GF-D8 (cell line): Measurements from ENCODE around the gene RAB26.

Experiments
- DNase-seq: peaks from one replicate; lab custom pipeline; 2025; lab: John Stamatoyannopoulos, UW

Gene RAB26

GRCh38 chr16:2159175-2159838, 10.9 kb downstream of the RAB26 start:
- DNase-seq: no peak

- DNase-seq: no peak
These were observed 12.6 kb downstream of the RAB26 start for GRCh38 chr16:2160915-2161551.

- no peak for DNase-seq
These were observed 13.5 kb downstream of the RAB26 start for GRCh38 chr16:2161911-2162310.

- DNase-seq: no peak
These were observed 14.3 kb downstream of the RAB26 start for GRCh38 chr16:2162676-2163118.

- no peak for DNase-seq
These were observed 14.9 kb downstream of the RAB26 start for GRCh38 chr16:2163211-2163881.

GRCh38 chr16:2165861-2166260, 17.4 kb downstream of the RAB26 start:
- DNase-seq: no peak

GRCh38 chr16:2166263-2167067, 18.0 kb downstream of the RAB26 start:
- no peak for DNase-seq

GRCh38 chr16:2167068-2167638, 18.7 kb downstream of the RAB26 start:
- no peak for DNase-seq

GRCh38 chr16:2170080-2170479, 21.7 kb downstream of the RAB26 start:
- DNase-seq: no peak

- DNase-seq: no peak
These were observed 22.4 kb downstream of the RAB26 start for GRCh38 chr16:2170587-2171435.

- DNase-seq: no peak
These were observed 23.3 kb downstream of the RAB26 start for GRCh38 chr16:2171601-2172178.

GRCh38 chr16:2172688-2173335, 24.4 kb downstream of the RAB26 start:
- no peak for DNase-seq

GRCh38 chr16:2173366-2173765, 24.9 kb downstream of the RAB26 start:
- no peak for DNase-seq

GRCh38 chr16:2173916-2174315, 25.5 kb downstream of the RAB26 start:
- DNase-seq: no peak

- no peak for DNase-seq
These were observed 26.1 kb downstream of the RAB26 start for GRCh38 chr16:2174396-2175131.

- no peak for DNase-seq
These were observed 27.0 kb downstream of the RAB26 start for GRCh38 chr16:2175454-2175853.

GRCh38 chr16:2176047-2176446, 27.6 kb downstream of the RAB26 start:
- DNase-seq: no peak

GRCh38 chr16:2177101-2177500, 28.7 kb downstream of the RAB26 start:
- DNase-seq: no peak

- no peak for DNase-seq
These were observed 29.1 kb downstream of the RAB26 start for GRCh38 chr16:2177561-2177960.
